WTC11 (cell line): ENCODE measurements around the gene AASDHPPT.

Experiments used
- TF ChIP-seq, protein P1 (sequence below): fragments of 200-600 bp; IDR thresholded peaks from 2 replicates; pipeline ENCODE4 v1.8.0; 2022; ENCODE audit warnings: antibody characterized with exemption
- TF ChIP-seq, protein P2 (sequence below): sonication (generic); formaldehyde crosslinking; IDR thresholded peaks from 2 replicates; pipeline ENCODE4 v1.8.1; 2023; ENCODE audit warnings: mild to moderate bottlenecking, missing genetic modification reagents, moderate library complexity
- TF ChIP-seq, protein P3 (sequence below): sonication (generic); formaldehyde crosslinking; IDR thresholded peaks from 2 replicates; pipeline ENCODE4 v1.8.0; 2023; ENCODE audit warnings: missing genetic modification reagents, mild to moderate bottlenecking, borderline replicate concordance

DNA sequence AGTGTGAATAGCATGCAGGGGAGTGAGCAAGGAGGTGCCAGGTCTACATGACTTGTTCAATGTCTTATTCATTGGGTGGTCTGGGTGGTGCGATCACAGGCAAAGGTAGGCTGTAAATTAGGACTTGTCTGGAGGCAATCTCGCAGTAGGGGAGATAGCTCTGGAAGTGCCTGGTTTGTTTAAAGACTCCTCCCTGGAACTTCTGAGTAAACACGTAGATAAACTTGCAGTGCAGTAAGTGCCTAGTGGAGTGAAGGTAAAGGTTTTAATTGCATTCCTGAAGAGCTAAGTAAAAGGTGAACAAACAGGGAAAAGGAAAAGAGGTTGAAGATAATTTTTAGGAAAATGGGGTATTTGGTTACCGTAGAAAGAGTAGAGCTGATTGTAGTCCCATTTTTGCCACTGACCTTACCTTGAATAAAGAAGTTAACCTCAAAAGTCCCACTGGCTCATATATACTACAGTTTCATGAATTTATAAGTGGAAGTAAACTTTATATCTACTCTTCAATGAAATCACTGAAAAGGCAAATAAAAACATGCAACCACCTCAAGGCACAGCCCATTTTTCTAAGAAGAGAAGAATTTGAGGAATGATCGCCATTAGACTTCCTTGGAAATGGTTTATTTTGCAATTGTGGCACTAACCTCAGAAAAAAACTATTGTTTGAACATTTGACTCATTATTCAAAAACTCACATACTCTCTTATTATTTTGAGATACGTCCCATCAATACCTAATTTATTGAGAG, 44.3 kb downstream of the AASDHPPT start:
- TF ChIP-seq, protein P1, sequence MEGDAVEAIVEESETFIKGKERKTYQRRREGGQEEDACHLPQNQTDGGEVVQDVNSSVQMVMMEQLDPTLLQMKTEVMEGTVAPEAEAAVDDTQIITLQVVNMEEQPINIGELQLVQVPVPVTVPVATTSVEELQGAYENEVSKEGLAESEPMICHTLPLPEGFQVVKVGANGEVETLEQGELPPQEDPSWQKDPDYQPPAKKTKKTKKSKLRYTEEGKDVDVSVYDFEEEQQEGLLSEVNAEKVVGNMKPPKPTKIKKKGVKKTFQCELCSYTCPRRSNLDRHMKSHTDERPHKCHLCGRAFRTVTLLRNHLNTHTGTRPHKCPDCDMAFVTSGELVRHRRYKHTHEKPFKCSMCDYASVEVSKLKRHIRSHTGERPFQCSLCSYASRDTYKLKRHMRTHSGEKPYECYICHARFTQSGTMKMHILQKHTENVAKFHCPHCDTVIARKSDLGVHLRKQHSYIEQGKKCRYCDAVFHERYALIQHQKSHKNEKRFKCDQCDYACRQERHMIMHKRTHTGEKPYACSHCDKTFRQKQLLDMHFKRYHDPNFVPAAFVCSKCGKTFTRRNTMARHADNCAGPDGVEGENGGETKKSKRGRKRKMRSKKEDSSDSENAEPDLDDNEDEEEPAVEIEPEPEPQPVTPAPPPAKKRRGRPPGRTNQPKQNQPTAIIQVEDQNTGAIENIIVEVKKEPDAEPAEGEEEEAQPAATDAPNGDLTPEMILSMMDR, result no peak
- TF ChIP-seq, protein P2, sequence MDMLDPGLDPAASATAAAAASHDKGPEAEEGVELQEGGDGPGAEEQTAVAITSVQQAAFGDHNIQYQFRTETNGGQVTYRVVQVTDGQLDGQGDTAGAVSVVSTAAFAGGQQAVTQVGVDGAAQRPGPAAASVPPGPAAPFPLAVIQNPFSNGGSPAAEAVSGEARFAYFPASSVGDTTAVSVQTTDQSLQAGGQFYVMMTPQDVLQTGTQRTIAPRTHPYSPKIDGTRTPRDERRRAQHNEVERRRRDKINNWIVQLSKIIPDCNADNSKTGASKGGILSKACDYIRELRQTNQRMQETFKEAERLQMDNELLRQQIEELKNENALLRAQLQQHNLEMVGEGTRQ (CRISPR knock-in tag), result no peak
- TF ChIP-seq, protein P3, sequence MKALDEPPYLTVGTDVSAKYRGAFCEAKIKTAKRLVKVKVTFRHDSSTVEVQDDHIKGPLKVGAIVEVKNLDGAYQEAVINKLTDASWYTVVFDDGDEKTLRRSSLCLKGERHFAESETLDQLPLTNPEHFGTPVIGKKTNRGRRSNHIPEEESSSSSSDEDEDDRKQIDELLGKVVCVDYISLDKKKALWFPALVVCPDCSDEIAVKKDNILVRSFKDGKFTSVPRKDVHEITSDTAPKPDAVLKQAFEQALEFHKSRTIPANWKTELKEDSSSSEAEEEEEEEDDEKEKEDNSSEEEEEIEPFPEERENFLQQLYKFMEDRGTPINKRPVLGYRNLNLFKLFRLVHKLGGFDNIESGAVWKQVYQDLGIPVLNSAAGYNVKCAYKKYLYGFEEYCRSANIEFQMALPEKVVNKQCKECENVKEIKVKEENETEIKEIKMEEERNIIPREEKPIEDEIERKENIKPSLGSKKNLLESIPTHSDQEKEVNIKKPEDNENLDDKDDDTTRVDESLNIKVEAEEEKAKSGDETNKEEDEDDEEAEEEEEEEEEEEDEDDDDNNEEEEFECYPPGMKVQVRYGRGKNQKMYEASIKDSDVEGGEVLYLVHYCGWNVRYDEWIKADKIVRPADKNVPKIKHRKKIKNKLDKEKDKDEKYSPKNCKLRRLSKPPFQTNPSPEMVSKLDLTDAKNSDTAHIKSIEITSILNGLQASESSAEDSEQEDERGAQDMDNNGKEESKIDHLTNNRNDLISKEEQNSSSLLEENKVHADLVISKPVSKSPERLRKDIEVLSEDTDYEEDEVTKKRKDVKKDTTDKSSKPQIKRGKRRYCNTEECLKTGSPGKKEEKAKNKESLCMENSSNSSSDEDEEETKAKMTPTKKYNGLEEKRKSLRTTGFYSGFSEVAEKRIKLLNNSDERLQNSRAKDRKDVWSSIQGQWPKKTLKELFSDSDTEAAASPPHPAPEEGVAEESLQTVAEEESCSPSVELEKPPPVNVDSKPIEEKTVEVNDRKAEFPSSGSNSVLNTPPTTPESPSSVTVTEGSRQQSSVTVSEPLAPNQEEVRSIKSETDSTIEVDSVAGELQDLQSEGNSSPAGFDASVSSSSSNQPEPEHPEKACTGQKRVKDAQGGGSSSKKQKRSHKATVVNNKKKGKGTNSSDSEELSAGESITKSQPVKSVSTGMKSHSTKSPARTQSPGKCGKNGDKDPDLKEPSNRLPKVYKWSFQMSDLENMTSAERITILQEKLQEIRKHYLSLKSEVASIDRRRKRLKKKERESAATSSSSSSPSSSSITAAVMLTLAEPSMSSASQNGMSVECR (CRISPR knock-in tag), result no peak
